ENCODE data around the gene EPHA1. TPM values are rescaled to one million over a fixed set of nuclear protein-coding genes. Genes with fewer than 3 reads are reported as not detected.

EPHA1 gene
- total RNA-seq, 3 donors from 2014 or later = 9.1 to 19.6 (median 18.9) TPM

DNA sequence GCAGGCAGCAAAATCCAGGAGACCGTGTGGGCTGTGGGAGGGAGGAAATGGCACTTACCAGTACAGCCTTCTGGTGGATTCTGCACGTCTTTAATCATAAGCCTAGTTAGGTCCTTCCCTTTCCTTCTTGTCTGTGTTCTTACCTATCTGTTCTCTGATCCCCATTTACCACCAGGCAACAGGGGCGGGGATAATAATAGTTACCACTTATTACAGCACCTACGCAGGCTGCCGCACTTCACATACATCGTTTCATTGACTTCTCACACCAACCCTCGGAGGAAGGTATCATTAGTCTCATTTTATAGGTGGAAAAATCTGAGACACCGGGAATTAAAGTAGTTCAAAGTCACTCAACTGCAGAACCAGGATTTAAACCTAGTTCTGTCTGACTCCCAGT is 4.5 kb upstream of the EPHA1 start:
- intact Hi-C loops (cut with DNase I, micrococcal nuclease) = no loop called here
- Histone ChIP-seq H3K36me3 (ENCODE audit: low read depth) (no peaks in the 10 kb centered on the region), H3K4me3 (no peak overlapping the region), H3K4me1 (ENCODE audit: low read depth) (peaks cover 10% of the 10 kb centered on the region), H3K9me3 (no peaks in the 10 kb centered on the region)
- DNase-seq (no peak), ATAC-seq (no peak)
- TF ChIP-seq, protein P1, sequence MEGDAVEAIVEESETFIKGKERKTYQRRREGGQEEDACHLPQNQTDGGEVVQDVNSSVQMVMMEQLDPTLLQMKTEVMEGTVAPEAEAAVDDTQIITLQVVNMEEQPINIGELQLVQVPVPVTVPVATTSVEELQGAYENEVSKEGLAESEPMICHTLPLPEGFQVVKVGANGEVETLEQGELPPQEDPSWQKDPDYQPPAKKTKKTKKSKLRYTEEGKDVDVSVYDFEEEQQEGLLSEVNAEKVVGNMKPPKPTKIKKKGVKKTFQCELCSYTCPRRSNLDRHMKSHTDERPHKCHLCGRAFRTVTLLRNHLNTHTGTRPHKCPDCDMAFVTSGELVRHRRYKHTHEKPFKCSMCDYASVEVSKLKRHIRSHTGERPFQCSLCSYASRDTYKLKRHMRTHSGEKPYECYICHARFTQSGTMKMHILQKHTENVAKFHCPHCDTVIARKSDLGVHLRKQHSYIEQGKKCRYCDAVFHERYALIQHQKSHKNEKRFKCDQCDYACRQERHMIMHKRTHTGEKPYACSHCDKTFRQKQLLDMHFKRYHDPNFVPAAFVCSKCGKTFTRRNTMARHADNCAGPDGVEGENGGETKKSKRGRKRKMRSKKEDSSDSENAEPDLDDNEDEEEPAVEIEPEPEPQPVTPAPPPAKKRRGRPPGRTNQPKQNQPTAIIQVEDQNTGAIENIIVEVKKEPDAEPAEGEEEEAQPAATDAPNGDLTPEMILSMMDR (IDR thresholded peaks at IDR 0.05) = no peak

DNA sequence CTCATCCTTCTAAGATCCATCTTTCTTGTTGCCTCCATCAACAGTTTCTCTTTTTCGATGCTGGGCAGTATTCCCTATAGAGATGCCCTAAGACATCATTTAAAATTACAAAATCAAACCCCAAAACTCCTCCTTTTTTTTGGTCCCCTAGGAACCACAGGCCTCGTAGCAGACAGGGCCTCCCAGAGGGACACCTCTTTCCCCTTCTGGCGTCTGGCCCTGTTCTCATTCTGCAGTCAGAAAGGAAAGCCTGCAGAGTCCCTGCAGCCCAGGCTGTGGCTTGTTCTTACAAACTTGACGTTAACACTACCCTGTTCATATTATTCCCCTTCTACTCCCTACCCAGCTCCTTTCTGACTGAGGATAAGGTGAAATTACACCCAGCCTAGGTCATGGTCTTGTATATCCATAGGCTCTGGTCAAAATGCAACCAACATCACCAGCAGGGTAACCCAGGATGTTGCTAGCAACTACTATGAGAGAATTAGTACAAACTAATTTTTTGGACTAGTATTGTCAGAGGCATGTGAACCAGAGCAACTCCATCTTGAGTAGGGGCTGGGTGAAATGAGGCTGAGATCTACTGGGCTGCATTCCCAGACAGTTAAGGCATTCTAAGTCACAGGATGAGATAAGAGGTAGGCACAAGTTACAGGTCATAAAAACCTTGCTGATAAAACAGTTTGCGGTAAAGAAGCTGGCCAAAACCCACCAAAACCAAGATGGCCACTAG is 3.5 kb upstream of the EPHA1 start:
- Histone ChIP-seq H3K4me3 (no peak overlapping the region), H3K9me3 (no peaks in the 10 kb centered on the region), H3K36me3 (ENCODE audit: low read depth) (no peaks in the 10 kb centered on the region), H3K4me1 (ENCODE audit: low read depth) (peaks cover 13% of the 10 kb centered on the region)
- TF ChIP-seq, protein P1 (IDR thresholded peaks at IDR 0.05) = no peak
- intact Hi-C loops (cut with DNase I, micrococcal nuclease) = no loop called here
- DNase-seq (no peak), ATAC-seq (no peak)

DNA sequence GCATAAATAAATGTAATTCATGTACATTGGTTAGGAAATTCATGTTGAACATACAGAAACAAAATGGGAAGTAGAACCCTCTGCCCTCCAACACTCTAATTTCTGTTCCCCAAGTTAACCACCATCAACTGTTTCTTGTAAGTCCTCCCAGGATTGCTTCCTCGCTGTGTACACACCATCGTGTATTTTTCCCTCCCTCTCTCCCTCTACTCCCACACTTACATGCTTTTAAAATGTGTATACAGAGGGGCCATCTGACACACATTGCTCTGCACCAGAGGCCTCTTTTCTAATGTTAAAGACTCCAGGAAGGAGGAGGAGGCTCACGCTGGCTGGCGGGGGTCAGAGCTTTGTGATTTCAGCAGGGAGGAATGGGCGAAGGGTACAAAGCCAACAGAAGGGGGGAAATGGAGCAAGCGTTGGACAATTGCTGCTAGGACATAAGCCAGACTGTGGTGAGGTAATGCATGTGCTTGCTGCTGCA is 1.9 kb upstream of the EPHA1 start:
- Histone ChIP-seq H3K36me3 (ENCODE audit: low read depth) (no peaks in the 10 kb centered on the region), H3K9me3 (no peaks in the 10 kb centered on the region), H3K4me3 (no peak overlapping the region), H3K4me1 (ENCODE audit: low read depth) (peaks cover 13% of the 10 kb centered on the region)
- no peak for ATAC-seq
- DNase-seq = peak in 1 of 3 donors; percentile 28
- intact Hi-C loops (cut with DNase I, micrococcal nuclease) = no loop called here
- TF ChIP-seq, protein P1 (IDR thresholded peaks at IDR 0.05) = no peak

DNA sequence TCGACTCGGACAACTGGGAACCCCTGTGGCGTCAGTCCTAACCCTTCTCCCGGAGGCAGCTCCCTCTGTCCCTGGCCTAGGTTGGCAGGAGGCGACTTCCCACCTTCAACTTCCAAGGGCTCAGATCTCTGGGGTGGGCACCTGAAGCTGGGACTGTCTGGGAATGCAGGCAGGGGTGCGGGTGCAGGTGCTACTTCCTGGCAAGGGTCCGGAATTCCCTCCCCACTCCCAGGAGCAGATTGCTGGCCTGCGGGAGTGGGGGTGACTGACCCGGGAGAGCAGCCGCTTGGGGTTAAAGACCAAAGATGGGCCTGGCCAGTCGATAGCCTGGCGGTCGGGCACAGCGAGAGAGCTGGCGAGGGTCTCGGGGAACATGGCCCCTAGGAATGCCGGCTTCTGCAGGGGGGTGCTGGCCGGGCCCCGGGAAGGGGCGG is 387 bp downstream of the EPHA1 start:
- TF ChIP-seq, protein P1 (IDR thresholded peaks at IDR 0.05) = no peak
- Histone ChIP-seq H3K9me3 (no peaks in the 10 kb centered on the region), H3K36me3 (ENCODE audit: low read depth) (no peaks in the 10 kb centered on the region), H3K4me1 (ENCODE audit: low read depth) (peaks cover 13% of the 10 kb centered on the region), H3K4me3 (peak overlapping the region; percentile 47)
- ATAC-seq (peak; percentile 27), DNase-seq (no peak)
- intact Hi-C loops (cut with DNase I, micrococcal nuclease) = no loop called here

DNA sequence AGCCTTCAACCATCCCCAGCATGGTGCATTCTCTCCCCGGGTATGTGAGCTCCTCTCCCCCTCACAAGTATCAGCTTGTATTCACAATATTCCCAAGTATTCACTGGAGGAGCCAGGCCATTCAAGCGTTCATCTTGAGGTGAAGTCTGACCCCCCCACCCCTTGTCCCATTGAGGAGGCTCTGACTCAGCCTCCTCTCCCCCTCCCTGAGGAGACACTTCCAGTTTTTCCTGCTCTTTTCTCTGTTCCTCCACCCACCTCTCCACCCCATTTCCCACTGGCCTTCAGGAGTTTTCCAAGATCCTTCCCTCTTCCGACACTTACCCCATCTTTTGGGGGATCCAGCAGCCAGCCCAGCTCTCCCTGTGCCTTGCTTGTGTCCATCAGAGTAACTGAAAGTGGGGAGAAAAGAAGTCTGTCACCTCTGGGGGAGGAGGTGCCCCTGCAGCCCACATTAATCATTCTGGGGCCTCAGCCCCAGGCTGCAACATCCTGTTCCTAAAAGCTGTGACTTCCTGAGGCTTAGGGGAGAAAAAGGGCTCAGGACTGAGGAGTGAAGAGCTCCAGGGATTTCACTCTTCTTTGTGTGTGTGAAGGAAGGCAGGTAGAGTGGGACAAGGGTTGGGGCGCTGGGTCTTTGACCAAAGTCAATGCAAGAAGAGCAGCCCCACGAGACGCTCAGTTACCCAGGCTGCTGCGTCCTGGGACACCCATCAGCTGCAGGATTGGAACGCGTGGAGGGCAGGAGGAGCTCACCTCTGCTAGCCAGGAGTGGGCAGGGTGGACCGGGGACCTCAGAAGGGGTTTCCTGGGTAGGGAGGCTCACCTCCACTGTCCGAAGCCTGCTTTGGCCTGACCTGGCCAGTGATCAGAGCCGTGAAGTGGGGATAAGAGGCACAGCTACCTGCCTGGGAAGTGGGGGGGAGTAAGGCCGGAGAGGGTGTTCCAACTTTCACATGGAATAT is 1.1 kb downstream of the EPHA1 start:
- Histone ChIP-seq H3K36me3 (ENCODE audit: low read depth) (no peaks in the 10 kb centered on the region), H3K4me3 (peak overlapping the region; percentile 47), H3K4me1 (ENCODE audit: low read depth) (peaks cover 13% of the 10 kb centered on the region), H3K9me3 (no peaks in the 10 kb centered on the region)
- intact Hi-C loops (cut with DNase I, micrococcal nuclease) = no loop called here
- ATAC-seq (peak; percentile 20), DNase-seq (peak in 1 of 3 donors; percentile 40)
- TF ChIP-seq, protein P1 (IDR thresholded peaks at IDR 0.05) = no peak
